Hepatocyte (in vitro differentiated cells): ENCODE measurements around the gene ITFG1.

Experiments used
- EZH2 ChIP-seq: fragments of 200-600 bp; sonication (generic); IDR thresholded peaks from 2 replicates; pipeline ENCODE4 v1.6.1; 2016; ENCODE audit warnings: antibody characterized with exemption, mild to moderate bottlenecking, borderline replicate concordance
- EZH2phosphoT487 ChIP-seq: fragments of 200-600 bp; sonication (generic); IDR thresholded peaks from one replicate; pipeline ENCODE4 v1.6.1; 2018; ENCODE audit warnings: antibody characterized with exemption, mild to moderate bottlenecking, low read depth, moderate library complexity; ENCODE audit not compliant: unreplicated experiment, severe bottlenecking
- TF ChIP-seq, protein P1 (sequence below): fragments of 200-600 bp; sonication (generic); IDR thresholded peaks from 2 replicates; pipeline ENCODE4 v1.5.1; 2016; ENCODE audit warnings: antibody characterized with exemption, mild to moderate bottlenecking; ENCODE audit not compliant: poor library complexity

DNA sequence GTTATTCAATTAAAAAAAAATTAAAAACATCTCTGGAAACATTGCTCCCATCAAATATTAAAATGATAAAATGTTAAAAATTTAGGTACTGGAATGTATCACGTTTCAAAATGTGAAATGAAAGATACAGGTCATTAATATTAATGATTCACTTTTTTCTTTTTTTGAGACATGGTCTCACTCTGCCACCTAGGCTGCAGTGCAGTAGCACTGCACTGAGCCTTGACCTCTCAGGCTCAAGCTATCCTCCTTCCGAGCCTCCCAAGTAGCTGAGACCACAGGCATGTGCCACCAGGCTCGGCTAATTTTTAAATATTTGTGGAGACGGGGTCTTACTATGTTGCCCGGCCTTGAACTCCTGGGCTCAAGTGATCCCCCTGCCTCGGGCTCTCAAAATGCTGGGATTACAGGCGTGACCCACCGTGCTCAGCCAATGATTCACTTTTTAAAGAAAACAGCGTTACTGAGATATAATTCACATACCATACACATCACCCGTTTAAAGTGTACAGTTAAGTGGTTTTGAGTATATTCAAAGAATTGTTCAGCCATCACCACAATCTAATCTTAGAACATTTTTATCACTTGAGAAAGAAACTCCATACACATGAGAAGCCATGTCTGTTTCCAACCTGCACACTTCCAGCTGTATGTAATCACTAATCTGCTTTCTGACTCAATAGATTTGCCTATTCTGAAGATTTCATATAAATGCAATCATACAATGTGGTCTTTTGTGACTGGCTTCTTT is 298.0 kb downstream of the ITFG1 start:
- TF ChIP-seq, protein P1, sequence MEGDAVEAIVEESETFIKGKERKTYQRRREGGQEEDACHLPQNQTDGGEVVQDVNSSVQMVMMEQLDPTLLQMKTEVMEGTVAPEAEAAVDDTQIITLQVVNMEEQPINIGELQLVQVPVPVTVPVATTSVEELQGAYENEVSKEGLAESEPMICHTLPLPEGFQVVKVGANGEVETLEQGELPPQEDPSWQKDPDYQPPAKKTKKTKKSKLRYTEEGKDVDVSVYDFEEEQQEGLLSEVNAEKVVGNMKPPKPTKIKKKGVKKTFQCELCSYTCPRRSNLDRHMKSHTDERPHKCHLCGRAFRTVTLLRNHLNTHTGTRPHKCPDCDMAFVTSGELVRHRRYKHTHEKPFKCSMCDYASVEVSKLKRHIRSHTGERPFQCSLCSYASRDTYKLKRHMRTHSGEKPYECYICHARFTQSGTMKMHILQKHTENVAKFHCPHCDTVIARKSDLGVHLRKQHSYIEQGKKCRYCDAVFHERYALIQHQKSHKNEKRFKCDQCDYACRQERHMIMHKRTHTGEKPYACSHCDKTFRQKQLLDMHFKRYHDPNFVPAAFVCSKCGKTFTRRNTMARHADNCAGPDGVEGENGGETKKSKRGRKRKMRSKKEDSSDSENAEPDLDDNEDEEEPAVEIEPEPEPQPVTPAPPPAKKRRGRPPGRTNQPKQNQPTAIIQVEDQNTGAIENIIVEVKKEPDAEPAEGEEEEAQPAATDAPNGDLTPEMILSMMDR: no peak
- no peak for TF ChIP-seq EZH2
- TF ChIP-seq EZH2phosphoT487: no peak
